Stimulated activated CD8-positive, alpha-beta memory T cell treated with anti-CD3 and anti-CD28 coated beads, Interleukin-7, amount 100 ng/mL, for 1 hour (primary cell): ENCODE results near the gene CTNNA2.

Experiments used
- DNase-seq, 2 donors: peaks; one replicate each; pipeline ENCODE4 v3.0.0-alpha.2; 2020; ENCODE audit warnings: low read depth in 2 of 2

CTNNA2 gene

DNA sequence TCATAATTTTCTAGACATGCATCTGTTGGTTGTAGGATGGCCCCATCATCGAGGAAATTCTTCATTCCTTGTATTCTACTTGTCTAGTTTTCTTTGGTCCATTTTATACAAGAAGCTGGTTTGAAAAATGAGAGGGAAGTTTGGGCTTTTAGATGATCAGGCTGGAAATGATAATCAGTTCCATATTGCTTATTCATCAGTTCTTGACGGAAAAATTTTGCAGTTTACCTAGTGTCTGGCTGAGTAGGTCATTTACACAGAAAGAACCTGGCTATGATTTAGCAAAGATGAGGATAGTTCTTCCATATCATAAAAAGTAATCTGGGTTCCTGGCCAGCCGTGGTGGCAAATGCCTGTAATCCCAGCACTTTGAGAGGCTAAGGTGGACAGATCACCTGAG lies 416.8 kb downstream of the CTNNA2 start:
- DNase-seq: no peak

DNA sequence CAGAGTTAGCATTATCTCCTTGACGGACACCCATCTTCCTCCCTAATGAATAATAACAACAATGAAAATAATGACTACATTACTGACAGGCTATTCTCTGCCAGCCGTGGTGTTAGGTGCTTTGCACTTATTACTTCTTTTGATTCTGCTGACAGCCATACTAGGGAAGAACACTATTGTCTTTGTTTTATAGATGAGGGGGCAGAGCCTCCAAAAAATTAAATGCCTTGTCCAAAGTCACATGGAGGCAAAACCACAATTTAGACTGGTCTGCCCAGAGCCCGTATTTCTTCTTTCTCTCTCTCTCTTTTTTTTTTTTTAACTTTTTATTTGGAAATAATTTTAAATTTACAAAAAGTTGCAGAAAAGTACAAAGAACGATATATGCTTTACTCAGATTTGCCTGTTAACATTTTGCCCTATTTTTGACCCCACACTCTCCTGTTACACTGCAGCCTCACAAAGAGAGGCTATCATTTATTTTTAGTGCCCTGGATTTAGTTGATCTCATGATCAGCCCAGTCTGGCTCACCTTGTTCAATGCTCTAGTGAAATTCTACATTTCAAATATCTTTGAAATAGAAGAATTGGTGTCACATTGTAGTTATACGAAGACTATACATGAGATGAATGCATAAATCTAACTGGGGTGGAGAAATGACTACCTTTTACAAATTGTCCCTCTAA lies 422.3 kb downstream of the CTNNA2 start:
- no peak for DNase-seq

DNA sequence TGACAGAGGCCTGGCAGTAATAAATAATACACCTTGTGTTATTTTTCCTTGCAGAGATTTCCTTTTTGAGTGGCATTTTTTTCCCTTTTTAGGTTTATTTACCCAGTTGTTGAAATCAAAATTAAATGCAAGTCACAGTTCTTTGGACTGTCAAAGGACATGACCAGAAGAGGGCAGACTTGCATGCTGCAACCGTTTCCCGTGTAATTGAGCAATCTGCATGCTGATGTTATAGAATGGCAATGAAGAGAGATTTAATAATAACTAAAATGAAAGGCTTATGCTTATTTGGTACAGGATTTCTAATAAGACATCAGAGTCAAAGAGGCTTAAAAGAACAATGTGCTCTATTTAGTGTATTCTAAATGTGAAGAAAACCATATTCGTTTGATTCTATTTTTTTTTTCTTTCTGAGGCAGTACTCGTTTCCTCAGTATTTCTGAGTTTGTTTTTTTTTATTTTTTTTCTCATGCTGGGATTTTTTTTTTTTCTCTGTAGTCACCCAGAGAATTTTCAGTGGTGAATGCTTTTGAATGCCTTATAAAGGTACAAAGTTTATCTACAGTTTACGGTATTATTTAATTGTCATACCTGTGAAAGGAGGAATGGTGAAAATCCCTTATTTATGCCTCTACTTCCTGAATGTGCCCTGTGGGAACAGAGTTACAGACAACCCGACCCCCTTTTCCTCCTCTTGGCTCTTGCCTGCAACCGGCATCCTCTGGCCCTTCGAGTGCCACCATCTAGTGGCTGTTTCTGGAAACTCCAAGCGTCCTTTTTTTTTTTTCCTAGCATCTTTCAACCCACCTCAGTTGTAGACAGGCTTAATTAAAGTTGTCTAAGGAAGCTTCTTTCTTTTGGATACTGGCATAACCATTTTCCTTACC lies 423.2 kb downstream of the CTNNA2 start:
- no peak for DNase-seq

DNA sequence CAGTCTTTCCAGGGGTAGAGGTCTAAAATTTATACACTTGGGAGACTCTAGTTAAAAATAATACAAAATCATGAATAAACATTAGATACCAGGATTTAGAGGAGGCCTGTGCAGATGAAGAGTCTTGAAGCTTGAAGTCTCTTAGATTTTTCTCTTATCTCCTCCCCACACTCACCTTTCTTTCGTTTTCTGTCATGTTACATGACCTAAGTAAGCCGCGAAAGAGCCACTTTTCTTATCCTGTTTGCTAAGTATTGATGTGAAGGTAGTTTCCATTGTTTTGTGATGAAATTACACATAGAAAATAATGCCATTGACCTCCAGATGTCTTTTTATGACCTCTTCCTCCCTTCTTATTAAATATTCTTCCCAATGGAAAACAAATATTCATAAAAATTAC lies 423.9 kb downstream of the CTNNA2 start:
- DNase-seq: no peak

DNA sequence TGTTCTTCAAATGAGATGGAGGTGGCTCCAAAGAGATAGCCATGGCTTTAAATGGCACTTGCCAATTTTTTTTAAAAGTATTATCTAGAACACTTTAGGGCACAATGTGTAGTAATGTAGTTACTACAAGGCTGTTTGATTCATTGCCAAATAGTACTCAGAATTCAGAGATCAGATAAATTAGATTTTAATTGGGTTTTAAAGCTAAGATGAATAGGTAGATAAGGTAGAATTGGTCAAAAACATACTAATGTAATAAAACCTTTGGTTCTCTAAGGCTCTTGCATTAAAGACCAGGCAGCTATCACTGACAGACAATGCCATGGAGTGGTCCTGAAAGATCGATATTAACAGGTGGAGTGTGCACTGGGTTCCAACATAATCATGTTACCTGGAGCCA lies 425.8 kb downstream of the CTNNA2 start:
- no peak for DNase-seq

DNA sequence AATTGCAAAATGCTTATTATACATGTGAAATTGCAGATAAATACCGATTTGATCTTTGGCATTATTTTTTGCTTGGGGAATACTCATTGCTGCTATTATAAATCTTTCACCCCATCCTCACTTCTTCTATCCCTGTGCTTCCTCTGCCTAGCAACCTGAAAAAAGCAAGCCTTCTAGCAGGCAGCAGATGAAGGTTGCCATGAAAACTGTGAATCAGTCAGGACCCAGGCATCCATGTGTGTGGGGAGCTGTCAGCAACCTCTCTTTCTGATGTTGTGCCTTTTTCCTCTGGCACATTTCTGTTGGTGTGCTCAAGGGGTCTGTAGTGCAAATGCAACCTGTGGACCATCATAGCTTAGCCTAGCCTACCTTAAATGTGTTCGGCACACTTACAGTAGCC lies 427.5 kb downstream of the CTNNA2 start:
- DNase-seq: no peak

DNA sequence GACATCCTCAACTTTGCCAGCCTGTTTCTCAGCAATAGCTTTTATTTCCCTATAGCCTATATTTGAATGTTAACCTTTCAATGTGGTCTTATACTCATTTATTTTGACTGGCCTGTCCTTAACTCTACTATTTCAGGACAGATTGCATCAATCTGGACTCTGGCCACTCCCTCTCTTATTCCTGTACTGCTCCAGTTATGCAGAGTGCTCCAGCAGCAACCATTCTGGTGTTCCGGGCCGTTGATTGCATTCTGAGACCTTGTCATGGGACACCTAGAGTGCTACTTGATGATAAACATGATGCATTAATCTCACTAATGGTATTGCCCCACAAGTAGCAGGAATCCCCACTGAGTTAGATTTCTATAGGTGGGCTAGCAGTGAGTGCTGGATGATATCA lies 428.3 kb downstream of the CTNNA2 start:
- DNase-seq: no peak

DNA sequence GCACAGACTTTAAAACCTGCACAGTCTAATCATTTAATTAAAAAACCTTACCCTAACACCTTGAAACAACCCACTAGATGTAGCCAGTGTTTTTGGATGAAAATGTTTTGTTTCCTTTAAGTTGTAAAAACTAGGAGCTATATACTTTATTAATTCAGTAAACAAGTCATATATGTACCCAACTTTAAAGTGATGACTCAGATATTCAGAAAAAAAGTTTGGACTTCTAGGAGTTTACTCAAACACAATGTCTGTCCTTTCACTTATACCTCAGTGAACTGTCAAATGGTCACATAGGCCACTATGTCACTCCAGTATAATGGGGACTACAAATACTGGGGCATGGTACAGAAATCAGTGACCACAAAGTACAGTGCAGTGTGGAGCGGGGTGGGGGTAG lies 431.4 kb downstream of the CTNNA2 start:
- DNase-seq: no peak

DNA sequence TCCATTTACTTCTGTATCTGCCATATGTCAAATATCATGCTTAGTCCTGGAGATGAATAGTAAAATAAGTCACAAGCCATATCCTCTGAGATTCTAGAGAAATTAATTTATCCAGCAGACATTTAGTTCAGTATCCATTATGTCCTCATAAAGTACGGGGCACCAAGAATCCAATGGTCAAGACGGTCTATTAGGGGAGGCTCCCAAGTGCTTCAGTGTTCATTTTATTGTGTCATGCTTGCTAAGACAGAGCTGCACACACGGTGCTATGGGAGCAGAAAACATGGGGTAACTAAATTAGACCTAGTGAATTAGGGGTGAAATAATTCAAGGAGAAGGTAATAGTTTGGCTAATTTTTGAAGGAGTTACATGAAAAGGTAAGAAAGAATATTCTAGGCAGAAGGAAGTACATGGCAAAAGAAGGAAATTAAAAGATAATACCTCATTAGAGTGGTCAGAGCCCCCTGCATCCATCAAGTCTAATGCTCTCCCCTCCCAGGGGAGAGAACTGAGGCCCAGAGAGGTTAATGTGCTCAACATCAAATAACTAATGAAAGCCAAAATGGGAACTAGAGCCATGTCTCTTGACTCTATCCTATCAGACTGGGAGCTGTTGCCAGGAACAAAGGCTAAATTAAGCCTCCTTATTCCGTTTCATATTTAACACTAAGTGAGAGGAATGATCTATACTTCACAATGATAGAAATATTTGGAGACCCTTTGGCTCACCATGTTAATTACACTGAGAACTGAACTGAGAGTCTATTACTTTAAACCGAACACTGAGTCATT lies 433.0 kb downstream of the CTNNA2 start:
- DNase-seq: no peak

DNA sequence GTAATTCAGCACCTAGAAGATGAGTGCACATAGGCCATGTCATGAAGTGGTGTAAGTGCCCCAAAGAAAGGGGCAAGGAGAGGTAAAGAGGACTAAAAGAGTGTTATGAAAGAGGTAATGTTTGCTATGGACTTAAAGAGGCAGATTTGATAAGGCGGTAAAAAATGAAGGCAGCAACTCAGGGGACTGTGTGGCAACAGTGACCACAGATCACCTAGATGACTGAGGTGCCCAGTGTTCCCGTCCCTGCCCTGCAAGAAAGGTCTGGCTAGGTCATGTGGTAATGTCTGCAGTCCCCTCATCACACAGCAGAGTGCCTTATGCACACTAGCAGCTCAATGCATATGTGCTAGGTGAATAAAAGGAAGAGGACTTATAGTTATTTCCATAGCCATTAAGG lies 434.9 kb downstream of the CTNNA2 start:
- DNase-seq: no peak

DNA sequence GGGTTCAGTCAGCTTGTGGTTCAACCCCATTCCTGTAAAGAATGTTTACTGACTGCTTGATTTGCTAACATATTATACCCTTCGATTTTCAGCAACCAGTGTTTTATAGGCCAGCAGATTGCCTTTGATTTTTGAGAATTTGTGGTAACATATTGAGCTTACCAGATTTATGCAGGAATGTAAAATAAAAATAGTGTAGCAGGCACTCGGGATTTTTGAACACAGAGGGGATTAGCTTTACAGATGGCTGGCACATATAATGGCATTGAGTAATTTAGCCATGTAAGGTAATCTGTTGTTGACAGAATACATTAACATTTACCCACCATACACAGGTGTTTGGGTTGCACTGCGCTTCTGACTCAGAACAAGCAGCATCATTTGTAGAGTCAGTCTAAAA lies 437.7 kb downstream of the CTNNA2 start:
- DNase-seq: no peak

DNA sequence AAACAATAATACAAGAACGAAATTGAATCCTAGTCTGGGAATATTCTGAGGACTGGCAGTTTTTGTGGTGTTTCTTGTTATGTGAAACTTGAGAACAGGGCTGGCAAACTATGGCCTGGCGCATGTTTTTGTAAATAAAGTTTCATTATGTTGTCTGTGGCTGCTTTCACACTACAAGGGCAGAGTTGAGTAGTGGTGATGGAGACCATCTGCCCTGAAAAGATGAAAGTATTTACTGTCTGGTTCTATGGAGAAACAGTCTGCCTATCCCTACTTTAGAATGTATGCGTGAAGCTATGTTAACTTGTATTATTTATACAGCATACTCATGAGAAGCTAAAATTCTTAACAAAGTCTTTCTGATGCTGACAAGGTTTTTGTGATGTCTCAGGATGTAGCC lies 439.8 kb downstream of the CTNNA2 start:
- no peak for DNase-seq

DNA sequence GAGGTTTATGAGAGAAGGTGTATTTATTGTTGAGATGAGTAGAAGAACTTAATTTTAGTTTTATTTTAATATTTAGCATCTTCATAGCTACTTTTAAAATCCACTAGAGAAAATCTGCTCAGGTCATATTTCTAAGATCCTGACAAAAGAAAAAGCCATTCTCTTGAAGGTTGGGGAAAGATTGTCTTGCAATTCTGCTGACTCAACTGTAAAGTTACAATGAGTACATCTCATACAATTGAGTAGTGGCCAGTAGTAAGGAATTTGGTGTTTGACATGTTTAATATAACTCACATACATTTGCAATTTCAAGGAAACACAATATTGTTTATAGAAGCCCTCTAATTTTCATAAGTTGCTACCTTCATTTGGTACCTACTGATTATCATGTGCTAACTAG lies 447.2 kb downstream of the CTNNA2 start:
- DNase-seq: no peak

DNA sequence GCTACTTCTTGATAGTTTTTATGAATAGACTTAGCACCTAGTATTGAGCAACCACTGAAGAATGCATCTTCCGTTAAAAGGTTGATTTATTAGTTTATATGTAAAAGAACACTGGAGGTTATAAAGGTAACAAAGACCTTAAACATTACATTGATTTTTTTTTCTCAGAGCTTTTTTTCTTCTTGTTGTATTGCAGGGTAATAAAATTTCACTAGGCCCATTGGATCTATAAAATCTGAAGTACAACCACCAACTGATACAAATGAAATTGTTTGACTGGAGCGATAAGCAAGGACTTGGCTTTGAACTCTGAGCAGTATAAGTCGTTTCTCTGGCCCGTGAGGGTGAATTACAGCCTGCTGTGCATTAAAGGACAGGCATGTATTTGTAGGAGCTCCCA lies 447.7 kb downstream of the CTNNA2 start:
- no peak for DNase-seq

DNA sequence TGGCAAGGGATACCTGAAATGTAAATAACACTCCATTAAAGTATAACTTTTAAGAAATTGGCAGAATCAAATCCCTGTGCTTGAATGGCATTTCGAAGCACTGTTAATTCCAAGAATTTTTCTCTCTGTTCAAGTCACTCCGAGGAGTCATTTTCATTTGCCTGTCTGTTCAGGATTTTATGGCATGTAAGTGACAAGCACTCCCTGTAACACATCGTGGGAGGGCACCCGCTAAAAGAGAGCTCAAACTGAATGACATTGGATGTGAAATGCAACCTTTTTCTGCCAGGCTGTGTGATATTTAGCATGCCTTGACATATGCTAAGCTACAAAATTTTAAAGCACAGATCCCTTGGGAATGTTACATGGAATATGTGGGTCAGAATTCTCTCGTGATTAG lies 452.1 kb downstream of the CTNNA2 start:
- DNase-seq: no peak

DNA sequence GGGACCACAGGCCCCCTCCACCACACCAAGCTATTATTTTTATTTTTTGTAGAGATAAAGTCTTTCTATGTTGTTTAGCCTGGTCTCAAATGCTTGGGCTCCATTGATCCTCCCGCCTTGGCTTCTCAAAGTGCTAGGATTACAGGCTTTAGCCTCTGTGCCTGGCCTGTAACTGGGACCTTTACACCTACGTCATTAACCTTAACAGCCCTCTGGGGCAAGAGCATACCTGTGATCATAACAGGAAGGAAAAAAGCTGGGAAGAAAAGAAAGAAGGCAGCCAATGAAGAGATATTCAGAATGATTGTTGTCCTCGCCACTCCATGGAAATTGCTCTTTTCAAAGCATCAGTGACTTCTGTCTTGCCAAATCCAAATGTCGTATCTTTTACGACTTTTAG lies 453.5 kb downstream of the CTNNA2 start:
- no peak for DNase-seq

DNA sequence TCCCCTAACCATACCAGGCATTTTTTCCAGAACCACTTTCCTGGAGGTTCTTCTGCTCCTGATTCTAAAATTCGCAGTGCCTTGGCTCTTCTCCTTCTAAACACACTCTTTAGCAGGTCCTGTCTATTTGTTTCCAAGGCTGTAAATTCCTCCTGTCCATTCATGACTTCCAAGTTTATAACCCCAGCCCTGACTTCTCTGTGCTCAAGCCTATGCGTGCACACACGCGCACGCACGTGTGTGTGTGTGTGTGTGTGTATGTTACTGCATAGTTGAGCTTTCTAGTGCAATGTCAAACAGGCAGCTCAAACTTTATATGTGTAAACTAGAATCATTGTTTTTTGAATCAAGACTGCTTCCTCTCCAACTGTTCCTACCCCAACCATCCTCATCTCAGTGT lies 454.0 kb downstream of the CTNNA2 start:
- DNase-seq: no peak

DNA sequence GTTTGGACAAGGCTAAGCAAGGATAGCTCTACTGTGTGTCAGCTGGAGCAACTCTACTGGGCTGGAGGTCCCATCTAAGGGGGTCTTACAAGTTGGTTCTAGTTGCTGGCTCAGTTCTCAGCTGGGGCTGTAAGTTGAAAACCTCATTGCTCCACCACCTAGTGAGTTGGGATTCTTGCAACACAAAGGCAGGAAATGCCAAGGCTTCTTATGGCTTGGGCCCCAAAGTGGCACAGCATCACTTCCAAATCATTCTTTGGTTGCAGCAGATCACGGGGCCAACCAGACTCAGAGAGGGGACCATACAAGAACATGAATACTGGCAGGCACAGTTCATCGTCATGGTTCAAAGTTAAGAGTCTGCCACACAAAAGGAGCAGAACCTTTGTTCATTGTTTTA lies 459.0 kb downstream of the CTNNA2 start:
- no peak for DNase-seq

DNA sequence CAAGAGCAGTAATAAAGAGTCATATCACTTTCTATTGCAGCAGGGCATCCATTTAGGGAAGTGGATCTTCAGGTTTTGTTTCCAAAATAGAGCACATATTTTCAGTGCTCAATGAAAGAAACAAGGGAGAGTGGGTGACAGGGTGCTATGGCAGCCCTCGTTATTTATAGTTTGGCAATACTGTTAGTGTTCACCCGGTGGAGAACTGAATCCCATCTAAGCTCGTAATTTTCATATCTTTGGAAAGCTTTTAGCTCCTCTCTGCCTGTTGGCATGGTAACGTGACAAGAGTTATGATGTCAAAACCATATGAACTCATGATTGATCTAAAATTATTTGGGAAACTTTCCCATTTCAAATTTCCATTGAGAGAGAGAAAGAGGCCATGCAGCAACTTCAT lies 459.8 kb downstream of the CTNNA2 start:
- no peak for DNase-seq

DNA sequence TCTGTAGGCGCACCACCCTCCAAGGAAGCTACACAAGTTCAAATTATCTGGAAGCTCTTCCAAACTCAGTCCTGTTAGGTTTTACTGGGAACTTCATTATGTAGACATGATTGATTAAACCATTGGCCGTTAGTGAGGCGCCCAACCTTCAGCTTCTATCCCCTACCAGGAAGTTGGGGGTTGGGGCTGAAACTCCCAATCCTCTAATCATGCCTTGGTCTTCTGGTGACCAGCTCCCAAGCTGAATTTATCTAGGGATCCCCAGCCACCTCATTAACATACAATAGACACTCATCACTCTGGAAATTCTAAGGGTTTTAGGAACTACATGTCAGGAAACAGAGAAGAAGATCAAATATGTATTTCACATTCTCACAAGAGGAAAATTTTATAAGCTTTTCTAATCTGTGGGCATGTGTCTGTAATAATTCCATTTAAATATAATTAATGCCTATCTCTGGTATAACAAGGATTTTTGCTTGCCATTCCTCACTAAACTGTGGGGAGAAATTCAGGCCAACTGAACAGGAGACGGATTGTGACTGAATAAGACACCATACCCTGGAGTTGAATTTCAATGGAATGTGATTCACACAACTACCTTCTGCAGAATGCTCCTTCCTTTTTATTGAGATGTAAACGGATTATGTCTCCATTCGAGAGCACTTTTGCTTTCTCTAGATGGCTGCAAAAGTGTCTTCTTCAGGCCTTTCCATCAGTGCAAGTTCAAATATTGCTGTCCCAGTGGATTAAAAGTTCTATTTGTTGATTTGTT lies 463.1 kb downstream of the CTNNA2 start:
- no peak for DNase-seq

DNA sequence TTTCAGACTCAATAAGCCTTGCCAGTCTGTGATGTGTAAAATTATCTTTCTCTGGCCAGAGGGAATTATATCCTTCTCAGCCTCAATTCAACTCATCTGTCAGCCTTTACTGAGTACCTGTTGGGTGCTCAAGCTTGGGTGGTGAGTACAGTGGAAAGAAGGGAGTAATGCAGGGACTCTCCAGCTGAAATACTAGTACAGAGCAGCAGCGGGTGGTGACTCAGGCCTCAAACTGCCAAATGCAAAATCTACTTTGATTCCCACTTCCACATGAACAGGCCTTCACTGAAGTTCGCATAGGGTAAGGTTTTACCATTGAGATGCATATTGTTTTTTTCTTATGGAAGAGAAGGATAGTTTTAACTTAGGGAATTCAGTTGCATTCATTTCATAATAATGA lies 464.9 kb downstream of the CTNNA2 start:
- DNase-seq: no peak

DNA sequence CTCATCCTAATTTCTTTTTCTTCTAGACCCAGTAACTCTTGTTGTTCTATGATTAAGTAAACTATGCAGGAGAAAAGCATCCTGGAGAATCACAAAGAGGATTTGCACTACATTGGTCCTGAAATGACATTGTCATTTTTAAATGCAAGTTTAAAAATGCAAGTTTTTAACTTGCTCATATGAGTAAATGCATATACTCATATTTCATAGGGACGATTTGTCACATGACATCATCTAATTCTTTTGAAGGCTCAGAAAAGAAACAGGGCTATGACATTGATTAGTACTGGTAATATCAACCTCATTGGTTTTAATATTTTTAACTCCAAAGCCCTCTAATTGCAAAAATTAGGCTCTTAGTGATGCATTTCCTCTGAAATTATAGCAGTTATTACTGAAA lies 467.3 kb downstream of the CTNNA2 start:
- DNase-seq: no peak
